GM19023 (cell line): ENCODE data around the gene GMCL1.

Experiments used
- ATAC-seq: cut with Tn5 transposase; IDR thresholded peaks from one replicate; pipeline ENCODE4 v1.9.1; 2021; ENCODE audit warnings: mild to moderate bottlenecking, moderate library complexity; ENCODE audit not compliant: unreplicated experiment

The GMCL1 gene

GRCh38 chr2:69923116-69923515, 93.7 kb downstream of the GMCL1 start:
- ATAC-seq = no peak

- ATAC-seq = no peak
These were observed 97.5 kb downstream of the GMCL1 start for GRCh38 chr2:69926849-69927515.
